Activated CD8-positive, alpha-beta T cell treated with anti-CD3 and anti-CD28 coated beads, Interleukin-2, amount 10 ng/mL, durations not matched to agents 7 days and 5 days (primary cell): ENCODE data around the gene RIGI. TPM values are rescaled to one million over a fixed set of nuclear protein-coding genes. Genes with fewer than 3 reads are reported as not detected.

ENCODE experiments used
- ATAC-seq: fragments of 150-1000 bp; cut with Tn5 transposase; one replicate; pipeline ENCODE4 v1.10.0; 2021; ENCODE audit warnings: moderate library complexity
- CTCF ChIA-PET: fragments of 350-600 bp; sonication (Branson Sonifier 250); formaldehyde crosslinking; loops from one replicate; lab custom pipeline; 2021; ENCODE audit warnings: antibody characterized with exemption; lab: Charles Lee
- POLR2A ChIA-PET: fragments of 350-600 bp; sonication (Branson Sonifier 250); formaldehyde crosslinking; loops from one replicate; lab custom pipeline; 2021; ENCODE audit warnings: antibody characterized with exemption; lab: Charles Lee
- DNase-seq: peaks from one replicate; pipeline ENCODE4 v3.0.0-alpha.2; 2020
- H3K27ac Mint-ChIP-seq: one replicate; pipeline ENCODE4 v1.8.0; 2021; ENCODE audit warnings: mild to moderate bottlenecking, mixed read lengths
- H3K27me3 Mint-ChIP-seq: one replicate; pipeline ENCODE4 v1.8.0; 2021; ENCODE audit warnings: low read depth, mixed read lengths
- H3K36me3 Mint-ChIP-seq: one replicate; pipeline ENCODE4 v1.8.0; 2021; ENCODE audit warnings: low read depth, mixed read lengths
- H3K4me1 Mint-ChIP-seq: one replicate; pipeline ENCODE4 v1.8.0; 2021; ENCODE audit warnings: low read depth, mixed read lengths
- H3K4me3 Mint-ChIP-seq: one replicate; pipeline ENCODE4 v1.8.0; 2021; ENCODE audit warnings: mild to moderate bottlenecking, mixed read lengths
- H3K9me3 Mint-ChIP-seq: one replicate; pipeline ENCODE4 v1.8.0; 2022; ENCODE audit warnings: mixed read lengths; ENCODE audit not compliant: insufficient read depth
- total RNA-seq, 2 experiments: library from RNA; stranded (reverse); gene quantifications; one replicate each; pipeline ENCODE4 v1.2.3, GENCODE V29; 2021

RIGI gene
- 10 to 100 TPM; 19.2 to 19.6 TPM for total RNA-seq

DNA sequence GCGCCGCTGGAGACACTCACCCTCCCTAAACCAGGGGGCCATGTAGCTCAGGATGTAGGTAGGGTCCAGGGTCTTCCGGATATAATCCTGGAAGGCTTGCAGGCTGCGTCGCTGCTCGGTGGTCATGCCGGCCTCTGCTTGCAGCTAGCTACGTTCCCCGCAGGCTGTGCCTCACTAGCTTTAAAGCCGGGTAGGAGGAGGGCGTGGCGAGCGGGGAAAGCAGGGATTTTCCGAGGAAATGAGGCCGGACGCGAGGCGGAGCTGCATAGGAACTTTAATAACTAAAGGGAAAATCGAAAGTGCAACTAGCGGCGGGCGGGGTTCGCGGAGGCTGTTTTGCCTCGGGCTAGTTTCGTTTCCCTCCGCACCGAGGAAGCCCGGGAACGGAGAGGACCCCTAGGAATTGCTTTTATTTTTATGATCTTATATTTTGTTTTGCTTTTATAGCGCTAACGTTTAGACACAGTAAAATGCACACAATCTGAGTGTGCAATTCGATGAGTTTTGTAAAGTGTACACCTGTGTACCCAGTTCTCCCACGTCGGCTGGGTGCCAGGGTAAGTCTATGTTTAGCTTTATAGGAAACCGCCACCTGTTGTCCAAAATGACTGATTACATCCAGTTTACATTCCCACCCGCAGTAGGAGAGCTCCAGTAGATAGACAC lies at the start of gene RIGI:
Gene RIGI, minus strand, starts transcription at position 156 of the 666 bp plus-strand sequence. Its CDS starts 30 bp downstream, at position 126.
- CTCF ChIA-PET: interaction anchor here (0.6 to 3.0 kb wide), 18 partner anchors 9 to 433 kb away, joined by 3 to 53 read pairs (median 4); partner anchors contain the start of genes ACO1, NDUFB6 and SMIM27
- POLR2A ChIA-PET: interaction anchor here (0.7 to 3.7 kb wide), 12 partner anchors 19 to 1178 kb away, joined by 3 to 44 read pairs (median 4); partner anchors contain the start of genes ACO1, DNAJA1, SMIM27 and TOPORS
- Mint-ChIP-seq H3K4me1 (peaks cover 57% of the 10 kb centered on the region), H3K4me3 (peak within 1 kb of the TSS; percentile 98), H3K36me3 (peaks cover 41% of the 10 kb centered on the region), H3K27ac (peak within 1 kb of the TSS; percentile 96), H3K9me3 (peaks cover 4% of the 10 kb centered on the region), H3K27me3 (no peaks in the 10 kb centered on the region)
- ATAC-seq: peak; percentile 81
- peak; percentile 86 for DNase-seq

DNA sequence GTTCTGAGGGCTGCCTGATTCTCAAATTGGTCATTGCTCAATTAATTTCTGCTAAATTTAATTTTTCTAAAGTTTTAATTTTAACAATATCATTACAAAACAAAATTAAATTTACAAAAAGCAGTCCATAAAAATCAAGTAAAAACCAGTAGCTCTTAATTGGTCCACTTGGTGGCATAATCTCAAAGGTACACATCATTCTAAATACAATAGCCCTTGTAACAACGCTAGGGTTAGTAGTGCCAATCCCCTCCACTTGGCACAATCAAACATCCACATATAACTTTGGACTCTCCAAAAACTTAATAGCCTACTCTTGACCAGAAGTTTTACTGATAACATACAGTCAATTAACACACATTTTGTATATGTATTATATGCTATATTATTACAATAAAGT lies 48.9 kb upstream of the RIGI start:
- ATAC-seq (no peak), DNase-seq (no peak)
- no peak overlapping the region for H3K4me3 Mint-ChIP-seq
- H3K27me3 Mint-ChIP-seq: peaks cover 2% of the 10 kb centered on the region
- H3K27ac Mint-ChIP-seq: no peak overlapping the region
- ChIA-PET POLR2A (interaction anchor here (1.7 kb wide), 1 partner anchor 49 kb away, joined by 7 read pairs; the partner anchor contains the start of gene RIGI), CTCF (interaction anchor here (0.8 to 12.1 kb wide), 6 partner anchors 12 to 394 kb away, joined by 3 to 608 read pairs (median 39); partner anchors contain the start of genes ACO1, RIGI, SMIM27 and TOPORS)
- no peaks in the 10 kb centered on the region for H3K9me3 Mint-ChIP-seq
- peaks cover 7% of the 10 kb centered on the region for H3K36me3 Mint-ChIP-seq
- peaks cover 25% of the 10 kb centered on the region for H3K4me1 Mint-ChIP-seq

DNA sequence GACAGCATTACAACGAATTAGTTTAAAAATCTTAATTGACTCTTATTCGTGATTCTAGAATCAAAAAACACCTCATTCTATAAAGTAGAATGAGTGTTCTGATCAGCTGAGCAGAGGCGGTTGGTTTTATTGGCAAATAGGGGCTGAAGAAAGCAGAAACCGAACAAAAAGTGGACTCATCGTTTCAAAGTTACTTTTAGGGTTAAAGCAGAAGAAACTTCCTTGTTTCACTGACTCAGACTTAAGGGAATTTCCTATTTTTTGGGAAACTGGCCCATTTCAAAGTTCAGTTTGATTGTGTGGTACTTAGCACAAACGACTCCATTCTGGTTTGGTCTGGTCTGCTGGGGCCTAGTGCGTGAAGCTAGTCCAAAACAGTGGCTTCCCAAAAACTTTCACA lies 47.8 kb upstream of the RIGI start:
- Mint-ChIP-seq H3K9me3 (no peaks in the 10 kb centered on the region), H3K36me3 (peaks cover 8% of the 10 kb centered on the region), H3K4me3 (peak overlapping the region; percentile 100), H3K4me1 (peaks cover 26% of the 10 kb centered on the region), H3K27ac (peak overlapping the region; percentile 99), H3K27me3 (peaks cover 2% of the 10 kb centered on the region)
- CTCF ChIA-PET: interaction anchor here (0.8 to 12.1 kb wide), 9 partner anchors 7 to 395 kb away, joined by 3 to 608 read pairs (median 16); partner anchors contain the start of genes ACO1, RIGI, SMIM27 and TOPORS
- ATAC-seq (no peak), DNase-seq (no peak)
- POLR2A ChIA-PET: interaction anchor here (1.0 to 1.7 kb wide), 3 partner anchors 31 to 189 kb away, joined by 3 to 7 read pairs (median 3); partner anchors contain the start of gene RIGI

DNA sequence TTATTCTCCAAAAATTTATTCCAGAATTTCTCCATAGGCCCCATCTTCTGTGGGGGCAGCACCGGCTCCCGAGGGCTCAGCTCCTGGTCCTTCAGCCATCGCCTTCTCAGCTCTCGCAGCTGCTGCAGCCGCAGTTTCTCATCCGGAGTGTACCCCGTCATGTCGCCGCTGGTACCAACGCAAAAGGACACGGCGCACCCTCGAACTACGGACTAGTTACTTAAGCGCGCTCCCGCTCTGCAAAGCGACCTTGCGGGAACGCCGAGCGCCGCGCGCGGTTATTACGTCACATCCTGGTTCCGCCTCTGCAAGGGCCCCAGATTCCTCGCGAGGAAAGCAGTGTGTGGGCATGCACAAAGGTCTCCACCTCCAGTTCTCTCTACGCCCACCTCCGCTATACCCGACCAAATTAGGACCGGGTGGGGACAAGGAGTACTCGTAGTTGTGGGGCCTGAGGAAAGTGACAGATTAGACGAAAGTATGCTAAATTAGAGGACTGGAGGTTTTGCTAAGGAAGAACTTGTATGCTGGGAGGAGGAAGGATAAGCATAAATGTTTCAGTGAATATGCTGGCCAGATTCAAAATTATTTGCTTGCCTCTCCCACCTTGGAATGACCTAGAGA lies 47.0 kb upstream of the RIGI start, which contains the start of gene NDUFB6:
Gene NDUFB6, minus strand, starts transcription at position 260 of the 624 bp plus-strand sequence. Its CDS starts 99 bp downstream, at position 161.
- ChIA-PET CTCF (interaction anchor here (1.9 to 12.1 kb wide), 8 partner anchors 8 to 196 kb away, joined by 10 to 608 read pairs (median 22); partner anchors contain the start of genes ACO1, RIGI, SMIM27 and TOPORS), POLR2A (interaction anchor here (0.7 to 2.0 kb wide), 7 partner anchors 10 to 194 kb away, joined by 3 to 13 read pairs (median 4); partner anchors contain the start of genes RIGI, SMIM27 and TOPORS)
- H3K36me3 Mint-ChIP-seq: peaks cover 12% of the 10 kb centered on the region
- peak; percentile 92 for ATAC-seq
- H3K27ac Mint-ChIP-seq: peak within 1 kb of the TSS; percentile 99
- H3K4me3 Mint-ChIP-seq: peak within 1 kb of the TSS; percentile 100
- H3K27me3 Mint-ChIP-seq: peaks cover 2% of the 10 kb centered on the region
- peaks cover 26% of the 10 kb centered on the region for H3K4me1 Mint-ChIP-seq
- no peaks in the 10 kb centered on the region for H3K9me3 Mint-ChIP-seq
- peak; percentile 98 for DNase-seq

DNA sequence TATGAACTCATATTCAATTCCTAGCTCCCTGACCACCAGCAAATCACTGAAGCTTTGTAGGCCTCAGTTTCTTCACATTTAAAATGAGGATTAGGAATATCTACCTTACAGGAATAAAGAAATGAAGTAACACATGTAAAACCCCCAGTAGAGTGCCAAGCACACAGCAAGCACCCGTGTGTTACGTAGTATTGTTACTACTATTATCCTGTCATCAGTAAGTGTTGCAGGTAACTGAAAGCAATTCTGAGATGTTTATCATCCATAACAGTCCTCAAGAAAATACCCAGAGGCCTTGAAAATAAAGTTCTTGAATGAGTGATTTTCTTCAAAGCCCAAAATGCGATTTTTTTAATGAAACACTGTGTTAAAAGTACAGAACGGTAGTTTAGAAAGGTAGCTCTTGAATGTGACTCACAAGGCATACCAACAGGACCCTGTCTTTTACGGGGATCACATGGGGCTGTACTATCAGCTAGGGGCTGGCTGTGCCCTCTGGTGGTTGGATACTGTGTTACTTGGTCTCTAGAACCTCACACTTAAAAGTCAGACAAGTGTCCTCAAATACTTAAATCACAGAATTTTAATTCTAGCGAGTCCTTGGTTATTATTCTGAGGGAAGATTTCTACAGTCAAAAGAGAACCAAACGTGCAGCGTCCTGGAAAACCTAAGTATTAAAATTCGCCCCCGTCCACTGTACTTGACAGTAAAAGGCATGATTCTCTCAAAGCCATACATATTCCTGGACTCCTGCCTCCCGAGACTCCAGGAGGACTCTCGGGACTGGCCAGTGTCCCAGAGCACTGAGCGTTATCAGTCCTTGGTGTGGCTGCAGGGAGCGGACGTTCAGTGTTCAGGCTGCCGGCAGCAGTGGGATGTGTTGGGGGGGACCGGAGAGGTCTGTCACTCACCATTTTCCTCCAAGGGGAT lies 46.2 kb upstream of the RIGI start:
- ChIA-PET POLR2A (interaction anchor here (0.6 to 2.0 kb wide), 7 partner anchors 9 to 193 kb away, joined by 3 to 13 read pairs (median 4); partner anchors contain the start of genes RIGI, SMIM27 and TOPORS), CTCF (interaction anchor here (0.6 to 12.1 kb wide), 24 partner anchors 9 to 902 kb away, joined by 3 to 608 read pairs (median 4); partner anchors contain the start of genes ACO1, NOL6, RIGI and SMIM27)
- Mint-ChIP-seq H3K27me3 (peaks cover 2% of the 10 kb centered on the region), H3K9me3 (no peaks in the 10 kb centered on the region), H3K4me1 (peaks cover 26% of the 10 kb centered on the region), H3K4me3 (peak overlapping the region; percentile 100), H3K27ac (peak overlapping the region; percentile 99), H3K36me3 (peaks cover 17% of the 10 kb centered on the region)
- ATAC-seq (peak; percentile 88), DNase-seq (peak; percentile 87)

DNA sequence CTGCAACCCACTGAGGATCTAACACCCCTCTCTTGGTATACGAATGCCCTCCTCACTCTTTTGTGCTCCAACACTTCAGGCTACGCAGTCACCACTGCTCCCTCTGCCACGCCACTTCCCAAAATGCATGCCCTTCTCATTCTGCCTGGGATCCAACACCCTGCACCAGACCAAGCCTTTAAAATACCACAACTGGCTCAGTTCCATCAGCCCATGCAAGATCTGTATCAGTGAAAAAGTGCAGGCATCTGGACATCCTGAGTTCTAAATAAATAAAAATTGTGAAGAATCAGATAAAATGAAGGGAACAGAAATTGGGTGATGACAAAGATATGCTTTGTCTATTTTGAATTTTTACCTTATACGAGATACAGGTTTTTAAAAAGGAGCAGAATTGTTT lies 44.3 kb upstream of the RIGI start:
- peaks cover 36% of the 10 kb centered on the region for H3K4me1 Mint-ChIP-seq
- H3K27me3 Mint-ChIP-seq: no peaks in the 10 kb centered on the region
- POLR2A ChIA-PET: no interaction called here
- CTCF ChIA-PET: no interaction called here
- peaks cover 28% of the 10 kb centered on the region for H3K36me3 Mint-ChIP-seq
- H3K4me3 Mint-ChIP-seq: no peak overlapping the region
- no peaks in the 10 kb centered on the region for H3K9me3 Mint-ChIP-seq
- ATAC-seq (no peak), DNase-seq (no peak)
- H3K27ac Mint-ChIP-seq: peak overlapping the region; percentile 55

DNA sequence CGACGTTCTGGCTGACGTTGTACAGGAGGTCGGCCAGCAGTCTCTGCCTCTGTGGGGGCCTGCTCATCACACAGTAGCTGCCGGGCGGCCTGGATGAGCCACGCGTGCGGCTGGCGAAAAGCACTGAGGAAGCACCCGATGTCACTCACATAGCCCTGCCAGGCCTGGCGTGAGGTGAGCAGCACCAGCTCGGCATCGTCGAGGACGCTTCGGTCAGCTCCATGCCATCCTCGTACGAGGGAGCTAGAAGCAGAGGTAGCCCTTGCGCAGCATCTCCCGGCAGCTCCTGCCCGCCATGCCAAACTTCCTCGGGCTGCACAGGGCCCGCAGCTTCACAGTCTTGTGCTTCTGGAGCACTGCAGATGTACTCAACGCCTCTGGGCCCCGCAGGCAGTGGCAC lies 40.8 kb upstream of the RIGI start:
- ChIA-PET POLR2A (interaction anchor here (1.5 to 1.6 kb wide), 3 partner anchors 15 to 458 kb away, joined by 3 to 7 read pairs (median 4); partner anchors contain the start of genes RIGI, SMIM27 and TOPORS), CTCF (interaction anchor here (1.8 to 3.2 kb wide), 3 partner anchors 13 to 188 kb away, joined by 5 to 19 read pairs (median 17); no protein-coding TSS in a partner anchor)
- no peak for DNase-seq
- Mint-ChIP-seq H3K4me1 (peaks cover 25% of the 10 kb centered on the region), H3K27ac (no peak overlapping the region), H3K9me3 (no peaks in the 10 kb centered on the region), H3K36me3 (peaks cover 39% of the 10 kb centered on the region), H3K4me3 (no peak overlapping the region), H3K27me3 (no peaks in the 10 kb centered on the region)
- ATAC-seq: no peak

DNA sequence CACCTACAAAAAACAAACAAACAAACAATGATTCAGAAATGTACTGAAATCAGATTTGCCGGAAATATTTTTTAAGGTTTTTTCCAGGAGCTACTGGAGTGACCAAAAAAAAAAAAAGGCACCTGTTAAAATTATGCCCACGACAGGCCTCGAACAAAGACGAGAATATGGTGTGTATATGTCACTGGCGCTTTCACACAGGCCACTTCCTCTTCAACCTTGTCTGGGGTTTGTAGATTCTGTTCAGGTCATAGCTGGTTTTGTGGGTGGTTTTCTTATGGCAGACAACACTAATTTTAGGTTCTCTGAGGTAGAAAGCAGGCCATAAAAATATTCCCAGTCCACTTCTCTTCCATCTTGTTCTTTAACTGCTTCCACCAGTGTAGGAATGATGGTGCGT lies 40.0 kb upstream of the RIGI start:
- ChIA-PET CTCF (interaction anchor here (0.6 to 3.2 kb wide), 4 partner anchors 14 to 465 kb away, joined by 3 to 19 read pairs (median 11); no protein-coding TSS in a partner anchor), POLR2A (interaction anchor here (1.5 to 1.7 kb wide), 4 partner anchors 14 to 459 kb away, joined by 3 to 7 read pairs (median 4); partner anchors contain the start of genes RIGI, SMIM27 and TOPORS)
- ATAC-seq: peak; percentile 42
- Mint-ChIP-seq H3K9me3 (no peaks in the 10 kb centered on the region), H3K27ac (peak overlapping the region; percentile 78), H3K27me3 (no peaks in the 10 kb centered on the region), H3K4me3 (no peak overlapping the region), H3K36me3 (peaks cover 39% of the 10 kb centered on the region), H3K4me1 (peaks cover 20% of the 10 kb centered on the region)
- no peak for DNase-seq

DNA sequence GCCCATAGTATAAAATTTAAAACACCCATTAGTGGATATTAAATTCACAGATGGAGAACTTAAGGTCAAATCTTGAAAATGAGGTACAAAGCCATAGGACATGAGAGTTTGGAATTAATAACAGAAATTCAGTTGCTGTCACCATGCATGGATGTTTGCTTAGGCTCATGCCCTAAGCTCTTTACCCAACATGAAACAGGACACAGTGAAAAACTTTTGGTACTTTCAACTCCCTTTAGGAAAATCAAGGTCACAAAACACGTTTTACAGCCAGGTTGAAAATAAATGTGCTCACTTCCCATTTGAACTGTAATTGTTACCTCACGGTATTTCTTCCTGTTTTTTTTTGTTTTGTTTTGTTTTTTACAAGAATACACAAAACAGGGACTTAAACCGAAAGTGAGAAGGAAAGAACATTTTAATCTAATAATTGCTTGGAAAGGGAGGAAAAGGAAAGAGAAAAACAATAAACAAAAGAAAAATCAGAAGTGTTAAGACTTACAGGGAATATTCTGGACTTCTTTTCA lies 32.5 kb upstream of the RIGI start:
- CTCF ChIA-PET: interaction anchor here (9.8 kb wide), 1 partner anchor 179 kb away, joined by 85 read pairs; no protein-coding TSS in a partner anchor
- no peaks in the 10 kb centered on the region for H3K27me3 Mint-ChIP-seq
- no peak overlapping the region for H3K27ac Mint-ChIP-seq
- no peaks in the 10 kb centered on the region for H3K9me3 Mint-ChIP-seq
- no peak for DNase-seq
- H3K4me3 Mint-ChIP-seq: no peak overlapping the region
- no peak for ATAC-seq
- POLR2A ChIA-PET: no interaction called here
- H3K4me1 Mint-ChIP-seq: peaks cover 11% of the 10 kb centered on the region
- peaks cover 10% of the 10 kb centered on the region for H3K36me3 Mint-ChIP-seq

DNA sequence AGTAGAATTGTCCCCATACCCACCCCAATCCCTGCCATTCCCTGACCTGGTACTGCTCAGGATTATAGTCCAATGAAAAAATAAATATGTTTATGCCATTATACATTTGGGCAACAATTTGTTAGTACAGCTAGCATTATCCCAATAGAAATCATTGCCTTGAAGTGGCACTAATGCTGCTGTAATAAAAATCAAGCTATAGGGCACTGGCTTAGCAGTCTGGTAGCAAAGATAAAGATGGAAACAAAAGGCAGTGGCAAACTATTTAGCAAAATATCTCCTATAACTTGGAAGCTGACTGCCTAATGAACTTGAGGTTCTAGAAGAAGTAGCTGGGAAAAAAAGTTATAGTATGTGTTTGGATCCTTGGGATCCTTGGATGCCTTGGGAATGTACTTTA lies 28.6 kb upstream of the RIGI start:
- ATAC-seq: no peak
- Mint-ChIP-seq H3K36me3 (peaks cover 21% of the 10 kb centered on the region), H3K4me1 (peaks cover 22% of the 10 kb centered on the region), H3K9me3 (no peaks in the 10 kb centered on the region), H3K27ac (no peak overlapping the region), H3K27me3 (no peaks in the 10 kb centered on the region), H3K4me3 (no peak overlapping the region)
- ChIA-PET POLR2A (interaction anchor here (1.2 kb wide), 1 partner anchor 29 kb away, joined by 3 read pairs; no protein-coding TSS in a partner anchor), CTCF (interaction anchor here (1.3 to 9.8 kb wide), 4 partner anchors 14 to 176 kb away, joined by 3 to 85 read pairs (median 14); partner anchors contain the start of gene NDUFB6)
- DNase-seq: no peak
